HG03039 (cell line): ENCODE data around the gene EYS.

ENCODE experiments used
- ATAC-seq: cut with Tn5 transposase; IDR thresholded peaks from one replicate; pipeline ENCODE4 v1.9.1; 2021; ENCODE audit warnings: mild to moderate bottlenecking, moderate library complexity; ENCODE audit not compliant: unreplicated experiment

The EYS gene

GRCh38 chr6:64988148-64988547 is 718.9 kb downstream of the EYS start:
- no peak for ATAC-seq

- ATAC-seq = no peak
These were observed 720.0 kb downstream of the EYS start for GRCh38 chr6:64987066-64987465.

GRCh38 chr6:64985726-64986125 is 721.3 kb downstream of the EYS start:
- no peak for ATAC-seq

GRCh38 chr6:64984948-64985347 is 722.1 kb downstream of the EYS start:
- no peak for ATAC-seq

GRCh38 chr6:64983089-64983488 is 723.9 kb downstream of the EYS start:
- no peak for ATAC-seq

- no peak for ATAC-seq
These were observed 733.9 kb downstream of the EYS start for GRCh38 chr6:64973142-64973541.

GRCh38 chr6:64969139-64969538 is 737.9 kb downstream of the EYS start:
- no peak for ATAC-seq

- ATAC-seq = no peak
These were observed 751.6 kb downstream of the EYS start for GRCh38 chr6:64955435-64955848.

GRCh38 chr6:64949257-64949656 is 757.8 kb downstream of the EYS start:
- ATAC-seq = no peak

GRCh38 chr6:64948261-64948660 is 758.8 kb downstream of the EYS start:
- no peak for ATAC-seq

GRCh38 chr6:64945450-64945849 is 761.6 kb downstream of the EYS start:
- ATAC-seq = no peak

GRCh38 chr6:64932486-64932885 is 774.5 kb downstream of the EYS start:
- no peak for ATAC-seq

GRCh38 chr6:64930681-64931080 is 776.3 kb downstream of the EYS start:
- no peak for ATAC-seq

- no peak for ATAC-seq
These were observed 781.0 kb downstream of the EYS start for GRCh38 chr6:64926051-64926450.

GRCh38 chr6:64920257-64920656 is 786.8 kb downstream of the EYS start:
- ATAC-seq = no peak

- no peak for ATAC-seq
These were observed 792.9 kb downstream of the EYS start for GRCh38 chr6:64914124-64914523.

- no peak for ATAC-seq
These were observed 794.1 kb downstream of the EYS start for GRCh38 chr6:64912966-64913365.

GRCh38 chr6:64908104-64908503 is 798.9 kb downstream of the EYS start:
- ATAC-seq = no peak

GRCh38 chr6:64904616-64905015 is 802.4 kb downstream of the EYS start:
- ATAC-seq = no peak

- ATAC-seq = no peak
These were observed 804.4 kb downstream of the EYS start for GRCh38 chr6:64902596-64902995.

GRCh38 chr6:64896939-64897338 is 810.1 kb downstream of the EYS start:
- no peak for ATAC-seq

- no peak for ATAC-seq
These were observed 811.1 kb downstream of the EYS start for GRCh38 chr6:64895945-64896344.

GRCh38 chr6:64890609-64891008 is 816.4 kb downstream of the EYS start:
- ATAC-seq = no peak

- ATAC-seq = no peak
These were observed 817.9 kb downstream of the EYS start for GRCh38 chr6:64889144-64889543.
